Ovary (tissue), 9 donors: ENCODE measurements around the gene CP. TPM values are rescaled to one million over a fixed set of nuclear protein-coding genes. Genes with fewer than 3 reads are reported as not detected.

ENCODE experiments used
- DNase-seq, 5 donors: peaks; one replicate each; pipeline ENCODE4 v3.0.0-alpha.2; 2019 to 2020
- H3K27ac ChIP-seq, 2 donors: fragments of 200-600 bp; one replicate each; pipeline versions ENCODE4 v1.5.1 to v1.8.0; 2019 to 2022
- H3K27me3 ChIP-seq: fragments of 200-600 bp; one replicate; pipeline ENCODE4 v1.8.0; 2022
- H3K36me3 ChIP-seq: fragments of 200-600 bp; sonication (generic); one replicate; pipeline ENCODE4 v1.5.1; 2019
- H3K4me1 ChIP-seq: one replicate; pipeline ENCODE4 v1.8.1; 2013; ENCODE audit warnings: mild to moderate bottlenecking, moderate library complexity; ENCODE audit not compliant: insufficient read depth
- H3K4me3 ChIP-seq: fragments of 200-600 bp; sonication (generic); one replicate; pipeline ENCODE4 v1.5.1; 2017
- H3K9me3 ChIP-seq, 2 donors: fragments of 200-600 bp in 1 of 2; sonication (generic) in 1 of 2; one replicate each; pipeline versions ENCODE4 v1.5.1 to v1.8.1; 2013 to 2019; ENCODE audit warnings: mild to moderate bottlenecking in 1 of 2, moderate library complexity in 1 of 2
- CTCF ChIP-seq, 3 donors: fragments of 450-650 bp in 2 of 3; fragments of 200-600 bp in 1 of 3; IDR thresholded peaks; one replicate each; pipeline versions ENCODE4 v1.5.1 to v1.8.0; 2016 to 2022; ENCODE audit warnings: antibody characterized with exemption in 3 of 3, mild to moderate bottlenecking in 1 of 3
- EP300 ChIP-seq: sonication (generic); formaldehyde crosslinking; IDR thresholded peaks from one replicate; pipeline ENCODE4 v1.6.1; 2017; ENCODE audit warnings: antibody characterized with exemption
- POLR2A ChIP-seq: fragments of 450-650 bp; IDR thresholded peaks from one replicate; pipeline ENCODE4 v1.6.1; 2017; ENCODE audit warnings: antibody characterized with exemption, mild to moderate bottlenecking, moderate library complexity
- WGBS, 3 donors: extraction: QIAGEN DNeasy Blood & Tissue Kit in 1 of 3; methylation state at CpG; one replicate each; pipeline versions ENCODE4 v1.1.5 to v1.1.7; 2013 to 2017; 5-methylcytosine and 5-hydroxymethylcytosine counted together
- intact Hi-C, 4 donors: fragments of 100-400 bp; cut with DNase I; formaldehyde crosslinking; loops; one replicate each; pipeline versions ENCODE4 v1.11.0 to v1.15.1; 2022 to 2023
- polyA plus RNA-seq, 2 donors: library from polyadenylated mRNA; stranded (reverse); fragments of 200-250 nt in 1 of 2; fragments of 350-450 nt in 1 of 2; fragmentation: Illumina TruSeq in 1 of 2; extraction: RNeasy Lipid Tissue Mini Kit (QIAGEN cat#74804) in 1 of 2; gene quantifications; one replicate each; pipeline ENCODE4 v1.2.3, GENCODE V29; 2013 to 2014
- total RNA-seq, 7 donors: library from RNA; depleted of rRNA in 2 of 7; stranded (reverse); fragments of >200 nt in 2 of 7; fragmentation: NEBNext Ultra II Directional in 3 of 7; extraction: Animal tissue kit (Norgen Biotek cat#: 25700) in 3 of 7; gene quantifications; one replicate each; pipeline versions ENCODE4 v1.1.0 to v1.2.4, GENCODE V29; 2016 to 2023
- donor health status: DM: no; HTN: no; CAD: no; lungs with moderate emphysema.
- donor health status: DM: no; HTN: no; CAD: no.
- donor health status: Bipolar disorder and iron deficiency.
- donor health status: DM: yes; HTN: yes; CAD: no.
- donor health status: DM: no; HTN: no; CAD: no.
- donor health status: DM: yes; HTN: yes; CAD: no.

CP gene
- total and polyA plus RNA-seq, 9 donors, result 0.40 to 90.3 (median 3.1) TPM

GRCh38 chr3:149174901-149175300 is 46.7 kb downstream of the CP start:
- WGBS, 3 donors, result 88 to 90% (median 89%) methylated on average over 3 of the region's 3 CpGs
- DNase-seq, result no peak
- Histone ChIP-seq H3K27me3 (no peaks in the 10 kb centered on the region), H3K9me3 (no peaks in the 10 kb centered on the region), H3K4me1 (peaks cover 3% of the 10 kb centered on the region), H3K27ac (no peak overlapping the region), H3K36me3 (no peaks in the 10 kb centered on the region), H3K4me3 (no peak overlapping the region)
- TF ChIP-seq EP300 (no peak), CTCF (IDR thresholded peaks at IDR 0.05) (no peak), POLR2A (no peak)
- intact Hi-C loops, result no loop called here

- Histone ChIP-seq H3K4me1 (no peaks in the 10 kb centered on the region), H3K27ac (no peak overlapping the region), H3K36me3 (no peaks in the 10 kb centered on the region), H3K4me3 (no peak overlapping the region), H3K9me3 (no peaks in the 10 kb centered on the region), H3K27me3 (no peaks in the 10 kb centered on the region)
- DNase-seq, result no peak
- intact Hi-C loops, result no loop called here
- TF ChIP-seq POLR2A (no peak), EP300 (no peak), CTCF (IDR thresholded peaks at IDR 0.05) (no peak)
- 95 to 97% (median 97%) methylated on average over 7 of the region's 7 CpGs for WGBS, 3 donors
Measured at GRCh38 chr3:149170672-149171071, 51.0 kb downstream of the CP start.

- H3K4me1 ChIP-seq, result no peaks in the 10 kb centered on the region
- H3K9me3 ChIP-seq, result no peaks in the 10 kb centered on the region
- H3K36me3 ChIP-seq, result no peaks in the 10 kb centered on the region
- intact Hi-C loops, result no loop called here
- H3K27ac ChIP-seq, result no peak overlapping the region
- no peak for DNase-seq
- no peak for TF ChIP-seq POLR2A
- TF ChIP-seq CTCF (IDR thresholded peaks at IDR 0.05), result no peak
- TF ChIP-seq EP300, result no peak
- H3K4me3 ChIP-seq, result no peak overlapping the region
- no peaks in the 10 kb centered on the region for H3K27me3 ChIP-seq
- 83 to 90% (median 87%) methylated on average over 2 of the region's 2 CpGs for WGBS, 3 donors
Measured at GRCh38 chr3:149167898-149168297, 53.7 kb downstream of the CP start.

- intact Hi-C loops, result no loop called here
- 62 to 68% (median 62%) methylated on average over 1 of the region's 1 CpG for WGBS, 3 donors
Measured at GRCh38 chr3:149163066-149163465, 58.6 kb downstream of the CP start.

More at GRCh38 chr3:149163066-149163465, 58.6 kb downstream of the CP start:
- no peaks in the 10 kb centered on the region for H3K4me1 ChIP-seq
- no peaks in the 10 kb centered on the region for H3K27me3 ChIP-seq
- H3K4me3 ChIP-seq, result no peak overlapping the region
- no peak overlapping the region for H3K27ac ChIP-seq
- TF ChIP-seq CTCF (IDR thresholded peaks at IDR 0.05) (no peak), EP300 (no peak), POLR2A (no peak)
- no peak for DNase-seq
- no peaks in the 10 kb centered on the region for H3K36me3 ChIP-seq
- H3K9me3 ChIP-seq, result no peaks in the 10 kb centered on the region
